ENCODE results near the gene PRRX1.

GRCh38 chr1:170674239-170674638 lies 10.3 kb downstream of the PRRX1 start:
- TF ChIP-seq, protein P1, sequence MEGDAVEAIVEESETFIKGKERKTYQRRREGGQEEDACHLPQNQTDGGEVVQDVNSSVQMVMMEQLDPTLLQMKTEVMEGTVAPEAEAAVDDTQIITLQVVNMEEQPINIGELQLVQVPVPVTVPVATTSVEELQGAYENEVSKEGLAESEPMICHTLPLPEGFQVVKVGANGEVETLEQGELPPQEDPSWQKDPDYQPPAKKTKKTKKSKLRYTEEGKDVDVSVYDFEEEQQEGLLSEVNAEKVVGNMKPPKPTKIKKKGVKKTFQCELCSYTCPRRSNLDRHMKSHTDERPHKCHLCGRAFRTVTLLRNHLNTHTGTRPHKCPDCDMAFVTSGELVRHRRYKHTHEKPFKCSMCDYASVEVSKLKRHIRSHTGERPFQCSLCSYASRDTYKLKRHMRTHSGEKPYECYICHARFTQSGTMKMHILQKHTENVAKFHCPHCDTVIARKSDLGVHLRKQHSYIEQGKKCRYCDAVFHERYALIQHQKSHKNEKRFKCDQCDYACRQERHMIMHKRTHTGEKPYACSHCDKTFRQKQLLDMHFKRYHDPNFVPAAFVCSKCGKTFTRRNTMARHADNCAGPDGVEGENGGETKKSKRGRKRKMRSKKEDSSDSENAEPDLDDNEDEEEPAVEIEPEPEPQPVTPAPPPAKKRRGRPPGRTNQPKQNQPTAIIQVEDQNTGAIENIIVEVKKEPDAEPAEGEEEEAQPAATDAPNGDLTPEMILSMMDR (conservative IDR thresholded peaks at IDR 0.05): no peak
- TF ChIP-seq ZFX (IDR thresholded peaks at IDR 0.05): no peak
